ENCODE results near the gene KIAA0513. TPM values are rescaled to one million over a fixed set of nuclear protein-coding genes. Genes with fewer than 3 reads are reported as not detected.

Gene KIAA0513
- total RNA-seq (3.4 TPM), polyA plus RNA-seq (5.2 TPM)
- long read RNA-seq, donor 1: 0 reads
- long read RNA-seq, donor 2: 0 reads
- long read RNA-seq, donor 3: 0 reads
- long read RNA-seq, donor 4: 0 reads
- long read RNA-seq, donor 5, full-length matches to known transcripts: 1 of 1 reads
- long read RNA-seq, donor 5, partial matches to known transcripts: 0 of 1 reads
- long read RNA-seq, donor 5, other reads (novel, unspliced or antisense): 0 of 1 reads
- long read RNA-seq, donor 6: 0 reads
- long read RNA-seq, donor 7: 0 reads
- long read RNA-seq, donor 8, full-length matches to known transcripts: 1 of 1 reads
- long read RNA-seq, donor 8, partial matches to known transcripts: 0 of 1 reads
- long read RNA-seq, donor 8, other reads (novel, unspliced or antisense): 0 of 1 reads
- long read RNA-seq, donor 9: 0 reads
- long read RNA-seq, donor 10: 0 reads

GRCh38 chr16:85027349-85027957 lies at the start of gene KIAA0513:
Gene KIAA0513 (plus strand): TSS chr16:85027795. CDS start chr16:85067072, 39,277 bp downstream.
- Histone ChIP-seq H3K36me3 (ENCODE audit: control insufficient read depth in 2 of 2, insufficient read depth in 2 of 2, low read length in 1 of 2) (no peaks in the 10 kb centered on the region), H3K27ac (ENCODE audit: low read depth in 1 of 2, low read length in 1 of 2) (peak within 1 kb of the TSS; percentile 72 to 83), H3K27me3 (ENCODE audit: control insufficient read depth in 2 of 2, insufficient read depth in 1 of 2, low read length in 1 of 2) (peaks cover 10 to 25% of the 10 kb centered on the region in 2 donors), H3K4me1 (ENCODE audit: control insufficient read depth in 2 of 2, insufficient read depth in 2 of 2, low read length in 2 of 2) (peaks cover 4 to 26% of the 10 kb centered on the region in 2 donors), H3K9me3 (ENCODE audit: control insufficient read depth in 2 of 2, insufficient read depth in 1 of 2, low read length in 1 of 2) (no peaks in the 10 kb centered on the region), H3K4me3 (ENCODE audit: low read length in 2 of 2) (peak within 1 kb of the TSS; percentile 65 to 84)
- WGBS: under 1% methylated on average over 59 of the region's 59 CpGs
- peak; percentile 80 to 98 (median 96) for DNase-seq (ENCODE audit: low read depth in 6 of 9, low spot score in 9 of 9)

GRCh38 chr16:84979516-84979915 lies 48.1 kb upstream of the KIAA0513 start:
- no peak for DNase-seq (ENCODE audit: low read depth in 6 of 9, low spot score in 9 of 9)
- WGBS: 98% methylated on average over 4 of the region's 4 CpGs
- Histone ChIP-seq H3K36me3 (ENCODE audit: control insufficient read depth in 2 of 2, insufficient read depth in 2 of 2, low read length in 1 of 2) (peaks cover 67 to 70% of the 10 kb centered on the region in 2 donors), H3K4me3 (ENCODE audit: low read length in 2 of 2) (no peak overlapping the region), H3K9me3 (ENCODE audit: control insufficient read depth in 2 of 2, insufficient read depth in 1 of 2, low read length in 1 of 2) (no peaks in the 10 kb centered on the region), H3K4me1 (ENCODE audit: control insufficient read depth in 2 of 2, insufficient read depth in 2 of 2, low read length in 2 of 2) (no peaks in the 10 kb centered on the region), H3K27ac (ENCODE audit: low read depth in 1 of 2, low read length in 1 of 2) (no peak overlapping the region), H3K27me3 (ENCODE audit: control insufficient read depth in 2 of 2, insufficient read depth in 1 of 2, low read length in 1 of 2) (no peaks in the 10 kb centered on the region)

- WGBS: 79% methylated on average over 9 of the region's 9 CpGs
- Histone ChIP-seq H3K27ac (ENCODE audit: low read depth in 1 of 2, low read length in 1 of 2) (no peak overlapping the region), H3K4me3 (ENCODE audit: low read length in 2 of 2) (no peak overlapping the region), H3K9me3 (ENCODE audit: control insufficient read depth in 2 of 2, insufficient read depth in 1 of 2, low read length in 1 of 2) (no peaks in the 10 kb centered on the region), H3K36me3 (ENCODE audit: control insufficient read depth in 2 of 2, insufficient read depth in 2 of 2, low read length in 1 of 2) (peaks cover 53 to 63% of the 10 kb centered on the region in 2 donors), H3K27me3 (ENCODE audit: control insufficient read depth in 2 of 2, insufficient read depth in 1 of 2, low read length in 1 of 2) (no peaks in the 10 kb centered on the region), H3K4me1 (ENCODE audit: control insufficient read depth in 2 of 2, insufficient read depth in 2 of 2, low read length in 2 of 2) (peaks cover 0 to 4% of the 10 kb centered on the region in 2 donors)
- peak in 1 of 9 donors; percentile 26 for DNase-seq (ENCODE audit: low read depth in 6 of 9, low spot score in 9 of 9)
These were observed 45.2 kb upstream of the KIAA0513 start for GRCh38 chr16:84982434-84982833.

GRCh38 chr16:84985079-84986065 lies 42.2 kb upstream of the KIAA0513 start:
- no peak overlapping the region for H3K27ac ChIP-seq (ENCODE audit: low read depth in 1 of 2, low read length in 1 of 2)
- peaks cover 57 to 73% of the 10 kb centered on the region in 2 donors for H3K36me3 ChIP-seq (ENCODE audit: control insufficient read depth in 2 of 2, insufficient read depth in 2 of 2, low read length in 1 of 2)
- no peaks in the 10 kb centered on the region for H3K9me3 ChIP-seq (ENCODE audit: control insufficient read depth in 2 of 2, insufficient read depth in 1 of 2, low read length in 1 of 2)
- no peak for DNase-seq (ENCODE audit: low read depth in 6 of 9, low spot score in 9 of 9)
- H3K27me3 ChIP-seq (ENCODE audit: control insufficient read depth in 2 of 2, insufficient read depth in 1 of 2, low read length in 1 of 2): no peaks in the 10 kb centered on the region
- H3K4me3 ChIP-seq (ENCODE audit: low read length in 2 of 2): no peak overlapping the region
- peaks cover 0 to 7% of the 10 kb centered on the region in 2 donors for H3K4me1 ChIP-seq (ENCODE audit: control insufficient read depth in 2 of 2, insufficient read depth in 2 of 2, low read length in 2 of 2)
- 96% methylated on average over 15 of the region's 15 CpGs for WGBS

GRCh38 chr16:84986102-84986501 lies 41.5 kb upstream of the KIAA0513 start:
- no peak overlapping the region for H3K27ac ChIP-seq (ENCODE audit: low read depth in 1 of 2, low read length in 1 of 2)
- no peaks in the 10 kb centered on the region for H3K27me3 ChIP-seq (ENCODE audit: control insufficient read depth in 2 of 2, insufficient read depth in 1 of 2, low read length in 1 of 2)
- WGBS: 92% methylated on average over 22 of the region's 22 CpGs
- H3K4me3 ChIP-seq (ENCODE audit: low read length in 2 of 2): no peak overlapping the region
- H3K36me3 ChIP-seq (ENCODE audit: control insufficient read depth in 2 of 2, insufficient read depth in 2 of 2, low read length in 1 of 2): peaks cover 59 to 74% of the 10 kb centered on the region in 2 donors
- H3K4me1 ChIP-seq (ENCODE audit: control insufficient read depth in 2 of 2, insufficient read depth in 2 of 2, low read length in 2 of 2): peaks cover 0 to 7% of the 10 kb centered on the region in 2 donors
- H3K9me3 ChIP-seq (ENCODE audit: control insufficient read depth in 2 of 2, insufficient read depth in 1 of 2, low read length in 1 of 2): no peaks in the 10 kb centered on the region
- no peak for DNase-seq (ENCODE audit: low read depth in 6 of 9, low spot score in 9 of 9)

- H3K36me3 ChIP-seq (ENCODE audit: control insufficient read depth in 2 of 2, insufficient read depth in 2 of 2, low read length in 1 of 2): peaks cover 51 to 66% of the 10 kb centered on the region in 2 donors
- H3K4me3 ChIP-seq (ENCODE audit: low read length in 2 of 2): no peak overlapping the region
- no peaks in the 10 kb centered on the region for H3K27me3 ChIP-seq (ENCODE audit: control insufficient read depth in 2 of 2, insufficient read depth in 1 of 2, low read length in 1 of 2)
- WGBS: 98% methylated on average over 1 of the region's 1 CpG
- no peak overlapping the region for H3K27ac ChIP-seq (ENCODE audit: low read depth in 1 of 2, low read length in 1 of 2)
- peaks cover 0 to 7% of the 10 kb centered on the region in 2 donors for H3K4me1 ChIP-seq (ENCODE audit: control insufficient read depth in 2 of 2, insufficient read depth in 2 of 2, low read length in 2 of 2)
- no peak for DNase-seq (ENCODE audit: low read depth in 6 of 9, low spot score in 9 of 9)
- no peaks in the 10 kb centered on the region for H3K9me3 ChIP-seq (ENCODE audit: control insufficient read depth in 2 of 2, insufficient read depth in 1 of 2, low read length in 1 of 2)
These were observed 40.7 kb upstream of the KIAA0513 start for GRCh38 chr16:84986879-84987278.

GRCh38 chr16:84988328-84989080 lies 39.1 kb upstream of the KIAA0513 start:
- peaks cover 0 to 7% of the 10 kb centered on the region in 2 donors for H3K4me1 ChIP-seq (ENCODE audit: control insufficient read depth in 2 of 2, insufficient read depth in 2 of 2, low read length in 2 of 2)
- WGBS: 97% methylated on average over 16 of the region's 16 CpGs

More at GRCh38 chr16:84988328-84989080, 39.1 kb upstream of the KIAA0513 start:
- no peak overlapping the region for H3K27ac ChIP-seq (ENCODE audit: low read depth in 1 of 2, low read length in 1 of 2)
- H3K27me3 ChIP-seq (ENCODE audit: control insufficient read depth in 2 of 2, insufficient read depth in 1 of 2, low read length in 1 of 2): no peaks in the 10 kb centered on the region
- DNase-seq (ENCODE audit: low read depth in 6 of 9, low spot score in 9 of 9): no peak
- no peak overlapping the region for H3K4me3 ChIP-seq (ENCODE audit: low read length in 2 of 2)
- H3K9me3 ChIP-seq (ENCODE audit: control insufficient read depth in 2 of 2, insufficient read depth in 1 of 2, low read length in 1 of 2): no peaks in the 10 kb centered on the region
- H3K36me3 ChIP-seq (ENCODE audit: control insufficient read depth in 2 of 2, insufficient read depth in 2 of 2, low read length in 1 of 2): peaks cover 49 to 65% of the 10 kb centered on the region in 2 donors
